ENCODE data around the gene PIP4K2A. TPM values are rescaled to one million over a fixed set of nuclear protein-coding genes. Genes with fewer than 3 reads are reported as not detected.
"Not testable (repeated sequence)": the region's sequence is repeated elsewhere in the genome, so short reads cannot be mapped to it uniquely, and the experiment has no call there.

Gene PIP4K2A
- total RNA-seq, 1 experiment from 2014 or later: 32.2 TPM

- Histone ChIP-seq H3K27me3 (ENCODE audit: control insufficient read depth, insufficient read depth, low read length) (no peaks in the 10 kb centered on the region), H3K4me3 (ENCODE audit: insufficient read depth, low read depth, low read length) (no peak overlapping the region), H3K36me3 (replicated peaks; ENCODE audit: control insufficient read depth, insufficient read depth, low read length) (no peaks in the 10 kb centered on the region; the same call in none of the 2 replicates)
- DNase-seq: no peak
These were observed 21.0 kb downstream of the PIP4K2A start for GRCh38 chr10:22693371-22693784.

GRCh38 chr10:22692119-22692518 is 22.3 kb downstream of the PIP4K2A start:
- H3K4me3 ChIP-seq (ENCODE audit: insufficient read depth, low read depth, low read length); H3K36me3 ChIP-seq (replicated peaks; ENCODE audit: control insufficient read depth, insufficient read depth, low read length); DNase-seq; H3K27me3 ChIP-seq (ENCODE audit: control insufficient read depth, insufficient read depth, low read length): not testable (repeated sequence)

GRCh38 chr10:22690614-22691431 is 23.6 kb downstream of the PIP4K2A start:
- Histone ChIP-seq H3K4me3 (ENCODE audit: insufficient read depth, low read depth, low read length) (no peak overlapping the region), H3K27me3 (ENCODE audit: control insufficient read depth, insufficient read depth, low read length) (no peaks in the 10 kb centered on the region), H3K36me3 (replicated peaks; ENCODE audit: control insufficient read depth, insufficient read depth, low read length) (no peaks in the 10 kb centered on the region; the same call in none of the 2 replicates)
- DNase-seq: no peak

- no peaks in the 10 kb centered on the region; the same call in none of the 2 replicates for H3K36me3 ChIP-seq (replicated peaks; ENCODE audit: control insufficient read depth, insufficient read depth, low read length)
- no peak overlapping the region for H3K4me3 ChIP-seq (ENCODE audit: insufficient read depth, low read depth, low read length)
- no peak for DNase-seq
- H3K27me3 ChIP-seq (ENCODE audit: control insufficient read depth, insufficient read depth, low read length): no peaks in the 10 kb centered on the region
These were observed 24.2 kb downstream of the PIP4K2A start for GRCh38 chr10:22690158-22690557.

GRCh38 chr10:22686347-22686746 is 28.0 kb downstream of the PIP4K2A start:
- Histone ChIP-seq H3K27me3 (ENCODE audit: control insufficient read depth, insufficient read depth, low read length) (no peaks in the 10 kb centered on the region), H3K36me3 (replicated peaks; ENCODE audit: control insufficient read depth, insufficient read depth, low read length) (no peaks in the 10 kb centered on the region), H3K4me3 (ENCODE audit: insufficient read depth, low read depth, low read length) (no peak overlapping the region)
- no peak for DNase-seq

- DNase-seq: no peak
- no peaks in the 10 kb centered on the region for H3K27me3 ChIP-seq (ENCODE audit: control insufficient read depth, insufficient read depth, low read length)
- H3K4me3 ChIP-seq (ENCODE audit: insufficient read depth, low read depth, low read length): no peak overlapping the region
- H3K36me3 ChIP-seq (replicated peaks; ENCODE audit: control insufficient read depth, insufficient read depth, low read length): no peaks in the 10 kb centered on the region
These were observed 28.5 kb downstream of the PIP4K2A start for GRCh38 chr10:22685926-22686325.

GRCh38 chr10:22684699-22685098 is 29.7 kb downstream of the PIP4K2A start:
- Histone ChIP-seq H3K36me3 (replicated peaks; ENCODE audit: control insufficient read depth, insufficient read depth, low read length) (no peaks in the 10 kb centered on the region), H3K4me3 (ENCODE audit: insufficient read depth, low read depth, low read length) (no peak overlapping the region), H3K27me3 (ENCODE audit: control insufficient read depth, insufficient read depth, low read length) (no peaks in the 10 kb centered on the region)
- no peak for DNase-seq

GRCh38 chr10:22683140-22683389 is 31.3 kb downstream of the PIP4K2A start:
- Histone ChIP-seq H3K36me3 (replicated peaks; ENCODE audit: control insufficient read depth, insufficient read depth, low read length) (no peaks in the 10 kb centered on the region), H3K4me3 (ENCODE audit: insufficient read depth, low read depth, low read length) (no peak overlapping the region), H3K27me3 (ENCODE audit: control insufficient read depth, insufficient read depth, low read length) (no peaks in the 10 kb centered on the region)
- DNase-seq: no peak

- H3K36me3 ChIP-seq (replicated peaks; ENCODE audit: control insufficient read depth, insufficient read depth, low read length): no peaks in the 10 kb centered on the region
- DNase-seq: no peak
These were observed 31.9 kb downstream of the PIP4K2A start for GRCh38 chr10:22682237-22683139.

GRCh38 chr10:22681783-22682183 is 32.6 kb downstream of the PIP4K2A start:
- no peaks in the 10 kb centered on the region for H3K27me3 ChIP-seq (ENCODE audit: control insufficient read depth, insufficient read depth, low read length)
- H3K4me3 ChIP-seq (ENCODE audit: insufficient read depth, low read depth, low read length): no peak overlapping the region
- DNase-seq: no peak
- no peaks in the 10 kb centered on the region for H3K36me3 ChIP-seq (replicated peaks; ENCODE audit: control insufficient read depth, insufficient read depth, low read length)

More at GRCh38 chr10:22682237-22683139, 31.9 kb downstream of the PIP4K2A start:
- H3K27me3 ChIP-seq (ENCODE audit: control insufficient read depth, insufficient read depth, low read length): no peaks in the 10 kb centered on the region
- no peak overlapping the region for H3K4me3 ChIP-seq (ENCODE audit: insufficient read depth, low read depth, low read length)

- Histone ChIP-seq H3K36me3 (replicated peaks; ENCODE audit: control insufficient read depth, insufficient read depth, low read length) (no peaks in the 10 kb centered on the region), H3K27me3 (ENCODE audit: control insufficient read depth, insufficient read depth, low read length) (no peaks in the 10 kb centered on the region), H3K4me3 (ENCODE audit: insufficient read depth, low read depth, low read length) (no peak overlapping the region)
- DNase-seq: no peak
These were observed 33.1 kb downstream of the PIP4K2A start for GRCh38 chr10:22681301-22681700.

GRCh38 chr10:22679608-22680007 is 34.8 kb downstream of the PIP4K2A start:
- no peak for DNase-seq
- Histone ChIP-seq H3K4me3 (ENCODE audit: insufficient read depth, low read depth, low read length) (no peak overlapping the region), H3K27me3 (ENCODE audit: control insufficient read depth, insufficient read depth, low read length) (no peaks in the 10 kb centered on the region), H3K36me3 (replicated peaks; ENCODE audit: control insufficient read depth, insufficient read depth, low read length) (no peaks in the 10 kb centered on the region)

- H3K27me3 ChIP-seq (ENCODE audit: control insufficient read depth, insufficient read depth, low read length): no peaks in the 10 kb centered on the region
- H3K36me3 ChIP-seq (replicated peaks; ENCODE audit: control insufficient read depth, insufficient read depth, low read length): no peaks in the 10 kb centered on the region
- no peak overlapping the region for H3K4me3 ChIP-seq (ENCODE audit: insufficient read depth, low read depth, low read length)
- DNase-seq: no peak
These were observed 37.0 kb downstream of the PIP4K2A start for GRCh38 chr10:22677333-22677732.

- Histone ChIP-seq H3K4me3 (ENCODE audit: insufficient read depth, low read depth, low read length) (no peak overlapping the region), H3K36me3 (replicated peaks; ENCODE audit: control insufficient read depth, insufficient read depth, low read length) (no peaks in the 10 kb centered on the region), H3K27me3 (ENCODE audit: control insufficient read depth, insufficient read depth, low read length) (no peaks in the 10 kb centered on the region)
- DNase-seq: no peak
These were observed 37.9 kb downstream of the PIP4K2A start for GRCh38 chr10:22676435-22676834.

GRCh38 chr10:22674573-22674930 is 39.8 kb downstream of the PIP4K2A start:
- H3K36me3 ChIP-seq (replicated peaks; ENCODE audit: control insufficient read depth, insufficient read depth, low read length): no peaks in the 10 kb centered on the region
- no peaks in the 10 kb centered on the region for H3K27me3 ChIP-seq (ENCODE audit: control insufficient read depth, insufficient read depth, low read length)
- no peak for DNase-seq
- H3K4me3 ChIP-seq (ENCODE audit: insufficient read depth, low read depth, low read length): no peak overlapping the region
